GM21526 (cell line): ENCODE results near the gene CXCR2.
A peak's percentile ranks its signal among the peaks of the same experiment; 100 is the strongest.

Source experiments
- ATAC-seq: cut with Tn5 transposase; IDR thresholded peaks from one replicate; pipeline ENCODE4 v1.9.1; 2021; ENCODE audit warnings: moderate library complexity; ENCODE audit not compliant: unreplicated experiment, low FRiP score

The CXCR2 gene

DNA sequence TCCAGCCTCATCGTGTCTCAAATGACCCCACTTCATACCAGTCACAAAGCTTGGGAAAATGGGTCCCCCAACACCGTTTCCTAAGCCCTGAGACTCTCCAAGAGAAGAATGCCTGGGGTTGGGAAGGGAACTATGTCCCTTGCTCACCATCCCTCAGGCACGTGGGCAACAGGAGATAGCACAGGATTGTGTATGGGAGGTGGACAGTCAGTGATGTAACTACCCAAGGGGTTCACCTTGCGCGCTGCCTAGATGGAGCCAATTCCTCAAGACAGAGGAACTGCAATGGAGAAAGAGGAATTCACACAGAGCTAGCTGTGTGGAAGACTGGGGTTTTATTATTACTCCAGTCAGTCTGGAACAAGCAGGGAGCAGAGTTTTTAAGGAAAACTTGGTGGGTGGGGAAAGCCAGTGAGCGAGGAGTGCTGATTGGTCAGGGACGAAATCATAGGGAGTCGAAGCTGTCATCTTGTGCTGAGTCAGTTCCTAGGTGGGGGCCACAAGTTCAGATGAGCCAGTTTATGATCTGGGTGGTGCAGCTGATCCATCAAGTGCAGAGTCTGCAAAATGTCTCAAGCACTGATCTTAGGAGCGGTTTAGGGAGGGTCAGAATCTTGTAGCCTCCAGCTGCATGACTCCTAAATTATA lies 54.8 kb downstream of the CXCR2 start:
- no peak for ATAC-seq

DNA sequence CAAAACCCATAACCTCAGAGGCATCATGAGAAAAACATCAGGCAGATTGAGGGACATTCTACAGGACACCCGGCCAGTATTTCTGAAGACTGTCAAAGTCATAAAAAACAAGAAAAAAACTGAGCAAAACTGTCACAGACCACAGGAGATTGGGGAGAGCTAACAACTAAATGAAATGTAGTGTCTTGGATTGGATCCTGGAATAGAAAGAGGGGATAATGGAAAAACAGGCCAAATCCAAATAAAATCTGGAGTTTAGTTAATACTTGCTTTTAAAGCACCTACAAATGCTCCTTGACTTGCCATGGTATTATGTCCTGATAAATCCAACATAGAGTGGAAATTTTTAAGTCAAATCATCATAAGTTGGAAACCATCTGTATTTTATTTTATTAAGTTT lies 58.5 kb downstream of the CXCR2 start:
- ATAC-seq: no peak

DNA sequence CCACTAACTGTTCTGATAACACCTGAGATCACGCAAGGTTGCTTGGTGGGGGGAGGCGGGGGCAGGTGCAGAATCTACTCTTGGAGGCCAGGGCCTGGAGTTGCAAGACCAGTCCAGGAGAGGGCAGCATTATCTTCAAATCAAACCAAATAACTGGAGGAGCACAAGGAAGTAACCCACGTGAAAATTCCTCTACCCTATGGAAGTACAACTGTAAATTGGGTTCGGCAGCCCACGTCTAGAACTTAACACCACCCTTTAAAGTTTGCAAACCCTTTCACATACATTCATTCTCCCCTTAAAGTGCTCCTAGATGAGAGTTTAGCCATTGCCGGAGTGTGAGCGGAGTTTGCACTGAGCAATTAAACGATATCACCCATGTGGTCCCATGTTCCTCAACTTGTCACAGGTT lies 60.5 kb downstream of the CXCR2 start:
- peak; percentile 52 for ATAC-seq
